ENCODE results near the gene PCOLCE2.

DNA sequence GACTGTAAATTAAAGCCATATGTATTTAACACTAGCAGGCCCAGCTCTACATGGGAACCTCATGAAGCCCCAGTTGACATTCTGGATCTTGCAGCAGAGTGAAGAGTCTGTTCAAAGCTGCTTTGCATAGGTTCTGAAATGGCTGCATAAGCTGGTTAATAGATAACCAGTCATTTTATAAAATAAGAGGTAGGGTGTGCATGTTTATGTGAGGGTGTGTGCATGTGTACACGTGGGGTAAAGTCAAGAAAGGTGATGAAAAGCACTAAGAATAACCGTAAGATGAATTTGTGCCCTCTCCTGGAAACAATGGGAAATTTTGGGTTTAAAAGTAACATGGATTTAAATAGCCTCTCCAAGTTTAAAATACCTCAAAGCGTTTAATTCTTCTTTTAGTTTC lies 41.6 kb upstream of the PCOLCE2 start:
- no peak for TF ChIP-seq GATA3 (IDR thresholded peaks at IDR 0.05; ENCODE audit: low read depth, low read length)
- no peak for TF ChIP-seq GATA2 (IDR thresholded peaks at IDR 0.05; ENCODE audit: low read depth, low read length)
